ENCODE measurements around the gene SUFU. TPM values are rescaled to one million over a fixed set of nuclear protein-coding genes. Genes with fewer than 3 reads are reported as not detected.
A peak's percentile ranks its signal among the peaks of the same experiment; 100 is the strongest.

SUFU gene
- total RNA-seq, 1 donor from 2014 or later, result 0.79 TPM

DNA sequence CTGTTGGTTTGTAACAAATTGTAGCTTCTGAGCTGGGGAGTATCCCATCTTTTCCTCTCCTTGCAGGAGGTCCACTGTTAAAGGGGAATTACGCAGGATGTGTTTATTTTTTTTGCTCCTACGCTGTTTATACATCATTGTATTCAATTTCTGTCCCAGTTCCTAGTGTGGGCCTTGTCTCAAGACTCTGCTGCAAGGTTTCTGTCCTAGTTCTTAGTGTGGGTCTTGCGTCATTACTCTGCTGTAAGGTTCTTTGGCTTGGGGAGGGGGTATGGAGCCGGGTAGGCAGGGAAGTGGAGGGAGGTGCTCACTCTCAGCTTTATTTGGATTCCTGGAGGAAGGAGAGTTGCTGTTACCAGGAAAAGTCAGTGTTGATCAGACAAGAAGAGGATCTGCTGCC is 76.5 kb downstream of the SUFU start:
- no peaks in the 10 kb centered on the region for H3K27me3 ChIP-seq (ENCODE audit: control insufficient read depth, insufficient read depth, low read length)
- no peak for DNase-seq (ENCODE audit: low read depth)
- H3K4me3 ChIP-seq (ENCODE audit: low read depth, low read length), result no peak overlapping the region
- no peak for FAIRE-seq
- no peaks in the 10 kb centered on the region for H3K36me3 ChIP-seq (ENCODE audit: control insufficient read depth, insufficient read depth, low read length)
- TF ChIP-seq, protein P1, sequence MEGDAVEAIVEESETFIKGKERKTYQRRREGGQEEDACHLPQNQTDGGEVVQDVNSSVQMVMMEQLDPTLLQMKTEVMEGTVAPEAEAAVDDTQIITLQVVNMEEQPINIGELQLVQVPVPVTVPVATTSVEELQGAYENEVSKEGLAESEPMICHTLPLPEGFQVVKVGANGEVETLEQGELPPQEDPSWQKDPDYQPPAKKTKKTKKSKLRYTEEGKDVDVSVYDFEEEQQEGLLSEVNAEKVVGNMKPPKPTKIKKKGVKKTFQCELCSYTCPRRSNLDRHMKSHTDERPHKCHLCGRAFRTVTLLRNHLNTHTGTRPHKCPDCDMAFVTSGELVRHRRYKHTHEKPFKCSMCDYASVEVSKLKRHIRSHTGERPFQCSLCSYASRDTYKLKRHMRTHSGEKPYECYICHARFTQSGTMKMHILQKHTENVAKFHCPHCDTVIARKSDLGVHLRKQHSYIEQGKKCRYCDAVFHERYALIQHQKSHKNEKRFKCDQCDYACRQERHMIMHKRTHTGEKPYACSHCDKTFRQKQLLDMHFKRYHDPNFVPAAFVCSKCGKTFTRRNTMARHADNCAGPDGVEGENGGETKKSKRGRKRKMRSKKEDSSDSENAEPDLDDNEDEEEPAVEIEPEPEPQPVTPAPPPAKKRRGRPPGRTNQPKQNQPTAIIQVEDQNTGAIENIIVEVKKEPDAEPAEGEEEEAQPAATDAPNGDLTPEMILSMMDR (IDR thresholded peaks at IDR 0.05; ENCODE audit: insufficient read depth, low read length, severe bottlenecking), result no peak

- TF ChIP-seq, protein P1 (IDR thresholded peaks at IDR 0.05; ENCODE audit: insufficient read depth, low read length, severe bottlenecking), result no peak
- no peaks in the 10 kb centered on the region for H3K36me3 ChIP-seq (ENCODE audit: control insufficient read depth, insufficient read depth, low read length)
- DNase-seq (ENCODE audit: low read depth), result no peak
- no peaks in the 10 kb centered on the region for H3K27me3 ChIP-seq (ENCODE audit: control insufficient read depth, insufficient read depth, low read length)
- no peak overlapping the region for H3K4me3 ChIP-seq (ENCODE audit: low read depth, low read length)
- no peak for FAIRE-seq
Observed at GRCh38 chr10:102581401-102581800, 77.6 kb downstream of the SUFU start.

DNA sequence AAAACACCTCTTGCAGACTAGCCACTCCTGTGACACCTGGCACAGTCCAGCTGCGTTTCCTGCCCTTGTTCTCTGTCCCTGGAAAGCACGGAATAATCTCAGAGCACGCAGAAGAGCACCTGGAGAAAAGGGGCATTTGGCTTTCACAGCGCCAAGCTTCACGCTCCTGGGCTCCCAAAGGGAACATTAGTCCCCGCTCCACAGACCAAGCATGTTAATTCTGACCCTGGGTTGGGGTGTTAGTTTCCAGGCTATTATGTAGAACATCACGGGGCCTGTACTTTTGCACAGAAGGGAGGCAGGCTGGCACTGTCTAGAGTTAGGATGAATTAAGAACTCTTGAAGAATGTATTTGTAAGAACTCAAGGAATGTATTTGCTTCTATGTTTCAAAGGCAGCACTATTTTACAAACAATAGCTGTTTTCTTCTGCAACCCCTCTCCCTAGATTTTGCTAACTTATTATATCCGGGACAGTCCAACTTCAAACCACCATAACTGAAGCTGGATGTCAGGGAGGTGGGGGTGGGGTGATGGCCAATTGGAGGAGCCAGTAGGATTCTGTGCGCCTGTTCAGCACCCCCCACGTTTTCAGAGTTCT is 78.3 kb downstream of the SUFU start:
- H3K27me3 ChIP-seq (ENCODE audit: control insufficient read depth, insufficient read depth, low read length), result no peaks in the 10 kb centered on the region
- FAIRE-seq (no peak), DNase-seq (ENCODE audit: low read depth) (no peak)
- H3K4me3 ChIP-seq (ENCODE audit: low read depth, low read length), result no peak overlapping the region
- TF ChIP-seq, protein P1 (IDR thresholded peaks at IDR 0.05; ENCODE audit: insufficient read depth, low read length, severe bottlenecking), result no peak
- H3K36me3 ChIP-seq (ENCODE audit: control insufficient read depth, insufficient read depth, low read length), result no peaks in the 10 kb centered on the region

DNA sequence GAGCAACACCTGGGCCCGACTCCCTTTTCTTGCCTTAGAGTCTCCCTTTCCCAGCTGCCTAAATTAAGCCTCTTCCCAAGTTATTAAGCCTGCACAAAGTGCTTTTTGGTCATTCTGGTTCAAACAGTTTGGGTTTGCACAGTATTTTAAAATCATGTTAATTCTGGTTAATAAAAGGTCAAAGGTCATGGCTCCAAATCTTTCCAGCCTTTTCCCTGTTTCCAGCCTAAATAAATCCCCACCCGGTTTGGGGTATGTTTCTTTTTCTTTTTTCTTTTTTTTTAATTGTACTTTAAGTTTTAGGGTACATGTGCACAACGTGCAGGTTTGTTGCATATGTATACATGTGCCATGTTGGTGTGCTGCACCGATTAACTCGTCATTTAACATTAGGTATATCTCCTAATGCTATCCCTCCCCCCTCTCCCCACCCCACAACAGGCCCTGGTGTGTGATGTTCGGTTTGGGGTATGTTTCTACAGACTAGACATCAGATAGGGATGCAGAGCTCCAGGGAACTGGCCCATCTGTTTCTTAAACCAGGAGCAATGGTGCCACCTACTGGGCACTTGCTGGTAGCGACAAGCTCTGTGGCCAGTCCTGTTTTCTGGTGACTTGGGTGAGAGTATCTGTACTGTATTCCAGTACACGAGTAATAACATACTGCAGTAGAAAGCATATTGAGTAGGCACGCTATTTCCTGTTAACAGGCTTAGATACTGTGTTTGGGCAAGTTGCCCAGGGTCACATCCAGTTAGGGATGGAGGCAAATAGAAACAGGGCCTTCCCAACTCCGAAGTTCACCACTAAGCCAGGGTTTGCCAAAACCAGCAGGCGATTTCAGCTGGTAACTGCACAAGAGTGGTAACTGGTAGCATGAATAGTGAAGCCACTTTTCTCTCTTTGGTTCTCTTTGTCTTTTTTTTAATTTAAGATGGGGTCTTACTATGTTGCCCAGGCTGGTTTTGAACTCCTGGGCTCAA is 80.0 kb downstream of the SUFU start:
- H3K27me3 ChIP-seq (ENCODE audit: control insufficient read depth, insufficient read depth, low read length), result no peaks in the 10 kb centered on the region
- no peak for FAIRE-seq
- no peaks in the 10 kb centered on the region for H3K36me3 ChIP-seq (ENCODE audit: control insufficient read depth, insufficient read depth, low read length)
- TF ChIP-seq, protein P1 (IDR thresholded peaks at IDR 0.05; ENCODE audit: insufficient read depth, low read length, severe bottlenecking), result peak; percentile 83
- peak; percentile 77 for DNase-seq (ENCODE audit: low read depth)
- H3K4me3 ChIP-seq (ENCODE audit: low read depth, low read length), result no peak overlapping the region

- Histone ChIP-seq H3K27me3 (ENCODE audit: control insufficient read depth, insufficient read depth, low read length) (no peaks in the 10 kb centered on the region), H3K4me3 (ENCODE audit: low read depth, low read length) (no peak overlapping the region), H3K36me3 (ENCODE audit: control insufficient read depth, insufficient read depth, low read length) (no peaks in the 10 kb centered on the region)
- FAIRE-seq (no peak), DNase-seq (ENCODE audit: low read depth) (no peak)
- TF ChIP-seq, protein P1 (IDR thresholded peaks at IDR 0.05; ENCODE audit: insufficient read depth, low read length, severe bottlenecking), result no peak
Observed at GRCh38 chr10:102585026-102585425, 81.3 kb downstream of the SUFU start.

Measured in bronchial epithelial cell (primary cell).